Pancreas (tissue), 10 donors: Measurements from ENCODE around the gene CPAMD8. TPM values are rescaled to one million over a fixed set of nuclear protein-coding genes. Genes with fewer than 3 reads are reported as not detected.
A peak's percentile ranks its signal among the peaks of the same experiment; 100 is the strongest.

Source experiments
- ATAC-seq, 4 donors: fragments of 200-7000 bp; cut with Tn5 transposase; one replicate each; pipeline versions ENCODE4 v1.8.0 to v1.9.1; 2020; ENCODE audit warnings: mild to moderate bottlenecking in 4 of 4, moderate library complexity in 4 of 4
- DNase-seq, 6 donors: peaks; one replicate each; pipeline ENCODE4 v3.0.0-alpha.2; 2020
- FAIRE-seq: peaks from 2 replicates; lab custom pipeline; 2012; peaks lifted over from hg19 to GRCh38; lab: Jason Lieb, UNC
- H3K27ac ChIP-seq, 4 donors: fragments of 200-600 bp; sonication (generic); 1 replicate in 3 of 4; 2 replicates in 1 of 4; pipeline versions ENCODE4 v1.5.0 to v1.8.0; 2020
- H3K27me3 ChIP-seq, 4 donors: fragments of 200-600 bp; one replicate each; pipeline ENCODE4 v1.8.0; 2021
- H3K36me3 ChIP-seq, 3 donors: fragments of 200-600 bp; sonication (generic) in 1 of 3; one replicate each; pipeline versions ENCODE4 v1.5.0 to v1.8.0; 2020 to 2021
- H3K4me1 ChIP-seq, 3 donors: fragments of 200-600 bp; one replicate each; pipeline ENCODE4 v1.8.0; 2021
- H3K4me3 ChIP-seq, 4 donors: fragments of 200-600 bp; sonication (generic) in 2 of 4; one replicate each; pipeline versions ENCODE4 v1.5.0 to v1.8.0; 2020 to 2021
- H3K9me3 ChIP-seq, 4 donors: fragments of 200-600 bp; one replicate each; pipeline ENCODE4 v1.8.0; 2021
- WGBS, 2 donors: extraction: QIAGEN DNeasy Blood & Tissue Kit; methylation state at CpG; one replicate each; pipeline ENCODE4 v1.1.7; 2013; 5-methylcytosine and 5-hydroxymethylcytosine counted together
- intact Hi-C, 3 donors: fragments of 100-400 bp; cut with DNase I; formaldehyde crosslinking; loops; one replicate each; pipeline versions ENCODE4 v1.11.1 to v1.14.2; 2022
- polyA plus RNA-seq, 2 donors: library from polyadenylated mRNA; stranded (reverse); fragments of 200-250 nt; gene quantifications; one replicate each; pipeline ENCODE4 v1.2.3, GENCODE V29; 2013
- total RNA-seq, 6 donors: library from RNA; stranded (reverse); fragmentation: NEBNext Ultra II Directional in 4 of 6; extraction: Animal tissue kit (Norgen Biotek cat#: 25700) in 4 of 6; gene quantifications; one replicate each; pipeline versions ENCODE4 v1.2.1 to v1.2.4, GENCODE V29; 2021 to 2023
- TF ChIP-seq, protein P1 (sequence below), 4 donors: fragments of 200-600 bp; sonication (generic) in 3 of 4; IDR thresholded peaks; one replicate each; pipeline versions ENCODE4 v1.5.0 to v1.8.0; 2021; ENCODE audit warnings: antibody characterized with exemption in 4 of 4
- donor health status: healthy with polysubstance abuse.
- donor health status: DM: no; HTN: no; CAD: no; lungs with moderate emphysema.
- donor health status: DM: no; HTN: no; CAD: no.
- donor health status: control.
- donor health status: control.
- donor health status: Bipolar disorder and iron deficiency.
- donor health status: DM: yes; HTN: yes; CAD: no.
- donor health status: DM: no; HTN: no; CAD: no.
- donor health status: DM: no; HTN: no; CAD: no.
- donor health status: DM: yes; HTN: yes; CAD: no.

Gene CPAMD8
- total and polyA plus RNA-seq, 8 donors: 0.60 to 5.2 (median 1.2) TPM

DNA sequence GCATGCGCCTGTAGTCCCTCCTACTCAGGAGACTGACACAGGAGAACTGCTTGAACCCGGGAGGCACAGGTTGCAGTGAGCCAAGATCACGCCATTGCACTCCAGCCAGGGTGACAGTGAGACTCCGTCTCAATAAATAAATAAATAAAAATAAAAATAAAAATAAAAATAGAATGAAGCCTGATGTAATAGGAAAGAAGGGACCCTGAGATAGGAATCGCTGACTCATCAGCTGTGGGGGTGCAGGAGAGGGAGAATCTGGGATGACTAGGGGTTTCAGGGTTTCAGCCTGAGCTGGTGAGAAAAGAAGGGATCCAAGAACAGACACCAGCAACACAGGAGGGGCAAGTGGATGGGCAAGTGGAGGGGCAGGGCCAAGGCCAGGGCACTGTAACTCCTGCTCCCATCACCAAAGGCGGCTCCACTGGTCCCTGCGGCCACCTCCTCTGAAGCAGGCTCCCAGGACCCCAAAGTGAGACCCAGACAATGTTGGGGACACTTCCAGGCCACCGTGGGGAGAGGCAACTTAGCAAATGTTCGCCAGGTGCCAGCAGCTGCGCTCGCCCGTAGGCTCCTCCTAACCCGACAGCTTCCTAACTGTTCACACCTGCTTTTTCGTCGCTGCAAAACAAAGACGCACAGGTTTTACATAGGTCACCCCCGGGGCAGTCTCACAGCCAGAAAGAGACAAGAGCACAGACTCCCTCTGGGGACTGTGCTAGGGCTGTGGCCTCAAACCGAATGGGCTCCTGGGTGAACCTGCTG is 47.4 kb upstream of the CPAMD8 start:
- Histone ChIP-seq H3K27ac (peak overlapping the region in 2 of 4 donors; percentile 69 to 72), H3K36me3 (no peaks in the 10 kb centered on the region), H3K27me3 (no peaks in the 10 kb centered on the region), H3K4me1 (peaks cover 0 to 17% (median 0%) of the 10 kb centered on the region in 3 donors), H3K9me3 (no peaks in the 10 kb centered on the region), H3K4me3 (peak overlapping the region; percentile 51 to 95 (median 81))
- 37 to 40% methylated on average over 18 of the region's 18 CpGs for WGBS, 2 donors
- FAIRE-seq (no peak), DNase-seq (peak in 1 of 6 donors; percentile 24), ATAC-seq (no peak)
- intact Hi-C loops: no loop called here
- TF ChIP-seq, protein P1, sequence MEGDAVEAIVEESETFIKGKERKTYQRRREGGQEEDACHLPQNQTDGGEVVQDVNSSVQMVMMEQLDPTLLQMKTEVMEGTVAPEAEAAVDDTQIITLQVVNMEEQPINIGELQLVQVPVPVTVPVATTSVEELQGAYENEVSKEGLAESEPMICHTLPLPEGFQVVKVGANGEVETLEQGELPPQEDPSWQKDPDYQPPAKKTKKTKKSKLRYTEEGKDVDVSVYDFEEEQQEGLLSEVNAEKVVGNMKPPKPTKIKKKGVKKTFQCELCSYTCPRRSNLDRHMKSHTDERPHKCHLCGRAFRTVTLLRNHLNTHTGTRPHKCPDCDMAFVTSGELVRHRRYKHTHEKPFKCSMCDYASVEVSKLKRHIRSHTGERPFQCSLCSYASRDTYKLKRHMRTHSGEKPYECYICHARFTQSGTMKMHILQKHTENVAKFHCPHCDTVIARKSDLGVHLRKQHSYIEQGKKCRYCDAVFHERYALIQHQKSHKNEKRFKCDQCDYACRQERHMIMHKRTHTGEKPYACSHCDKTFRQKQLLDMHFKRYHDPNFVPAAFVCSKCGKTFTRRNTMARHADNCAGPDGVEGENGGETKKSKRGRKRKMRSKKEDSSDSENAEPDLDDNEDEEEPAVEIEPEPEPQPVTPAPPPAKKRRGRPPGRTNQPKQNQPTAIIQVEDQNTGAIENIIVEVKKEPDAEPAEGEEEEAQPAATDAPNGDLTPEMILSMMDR (IDR thresholded peaks at IDR 0.05): no peak

DNA sequence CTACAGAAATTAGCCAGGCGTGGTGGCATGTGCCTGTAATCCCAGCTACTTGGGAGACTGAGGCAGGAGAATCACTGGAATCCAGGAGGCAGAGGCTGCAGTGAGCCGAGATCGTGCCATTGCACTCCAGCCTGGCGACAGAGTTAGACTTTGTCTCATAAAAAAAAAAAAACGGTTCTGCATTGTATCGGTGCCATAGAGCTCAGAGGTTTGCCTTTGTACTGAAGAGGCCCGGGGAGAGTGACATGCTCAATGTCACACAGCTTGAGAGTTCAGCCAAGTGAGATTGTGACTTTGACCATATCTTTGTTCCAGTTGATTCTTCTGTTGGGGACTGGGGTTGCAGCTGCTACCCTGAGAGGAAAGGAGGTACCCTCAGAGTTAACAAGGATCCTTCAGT is 44.3 kb upstream of the CPAMD8 start:
- H3K27ac ChIP-seq: no peak overlapping the region
- no peaks in the 10 kb centered on the region for H3K9me3 ChIP-seq
- DNase-seq (no peak), ATAC-seq (no peak), FAIRE-seq (no peak)
- intact Hi-C loops: no loop called here
- WGBS, 2 donors: 85 to 87% methylated on average over 7 of the region's 7 CpGs
- peaks cover 0 to 8% (median 4%) of the 10 kb centered on the region in 3 donors for H3K4me1 ChIP-seq
- H3K4me3 ChIP-seq: no peak overlapping the region
- TF ChIP-seq, protein P1 (IDR thresholded peaks at IDR 0.05): no peak
- no peaks in the 10 kb centered on the region for H3K27me3 ChIP-seq
- no peaks in the 10 kb centered on the region for H3K36me3 ChIP-seq

DNA sequence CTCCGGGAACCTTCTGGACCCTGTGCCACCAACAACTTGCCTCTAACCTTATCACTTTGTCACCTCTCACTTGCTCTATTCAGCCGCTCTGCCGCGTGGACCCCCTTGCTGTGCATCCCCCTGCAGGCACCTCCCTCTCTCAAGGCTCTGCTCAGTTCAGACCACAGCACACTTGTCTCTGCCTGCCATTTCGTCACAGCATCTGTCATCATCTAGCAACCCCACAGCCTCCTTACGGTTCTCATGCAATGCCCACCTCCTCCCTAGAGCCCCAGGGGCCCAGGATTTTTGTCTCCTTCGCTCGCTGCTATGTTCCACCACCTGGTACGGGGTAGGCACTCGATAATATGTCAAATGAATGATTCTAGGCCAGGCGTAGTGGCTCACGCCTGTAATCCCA is 43.8 kb upstream of the CPAMD8 start:
- H3K27ac ChIP-seq: no peak overlapping the region
- WGBS, 2 donors: 89 to 92% methylated on average over 12 of the region's 12 CpGs
- ATAC-seq: no peak
- H3K27me3 ChIP-seq: no peaks in the 10 kb centered on the region
- DNase-seq: no peak
- FAIRE-seq: no peak
- no peaks in the 10 kb centered on the region for H3K36me3 ChIP-seq
- intact Hi-C loops: no loop called here
- peaks cover 0 to 8% (median 4%) of the 10 kb centered on the region in 3 donors for H3K4me1 ChIP-seq
- H3K9me3 ChIP-seq: no peaks in the 10 kb centered on the region
- H3K4me3 ChIP-seq: no peak overlapping the region
- TF ChIP-seq, protein P1 (IDR thresholded peaks at IDR 0.05): no peak

DNA sequence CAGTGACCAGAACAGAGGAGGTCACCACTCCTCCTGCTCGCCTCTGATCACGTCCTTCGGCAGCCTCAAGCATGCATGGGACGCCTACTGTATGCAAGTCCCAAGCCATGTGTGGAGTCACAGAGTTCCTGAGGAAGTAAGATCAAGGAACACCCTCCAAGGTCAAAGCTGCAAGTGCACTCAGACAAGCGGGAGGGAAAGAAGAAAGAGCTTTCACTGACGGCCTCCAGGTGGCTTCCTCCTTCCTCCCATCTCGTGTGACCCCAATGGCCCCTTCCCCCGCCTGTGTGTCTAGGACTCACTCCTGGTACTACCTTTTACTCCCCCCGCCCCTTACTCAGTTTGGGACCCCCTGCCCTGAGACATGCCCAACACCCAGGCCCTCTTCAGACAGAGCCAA is 42.6 kb upstream of the CPAMD8 start:
- Histone ChIP-seq H3K9me3 (no peaks in the 10 kb centered on the region), H3K4me1 (peaks cover 0 to 4% (median 4%) of the 10 kb centered on the region in 3 donors), H3K4me3 (no peak overlapping the region), H3K27me3 (no peaks in the 10 kb centered on the region), H3K27ac (no peak overlapping the region), H3K36me3 (no peaks in the 10 kb centered on the region)
- FAIRE-seq (no peak), DNase-seq (no peak), ATAC-seq (no peak)
- 76 to 83% methylated on average over 9 of the region's 9 CpGs for WGBS, 2 donors
- intact Hi-C loops: loop anchor here in 2 of 3 donors (10.0 kb wide), 1 partner anchor 216 kb away; the partner anchor contains the start of gene ANKLE1 (in 2 of the 2)
- TF ChIP-seq, protein P1 (IDR thresholded peaks at IDR 0.05): no peak

GRCh38 chr19:17063428-17063827 is 36.8 kb upstream of the CPAMD8 start:
- no peak for FAIRE-seq
- WGBS, 2 donors: 78 to 88% methylated on average over 2 of the region's 2 CpGs

More at GRCh38 chr19:17063428-17063827, 36.8 kb upstream of the CPAMD8 start:
- Histone ChIP-seq H3K27ac (no peak overlapping the region), H3K4me1 (peaks cover 0 to 4% (median 0%) of the 10 kb centered on the region in 3 donors), H3K4me3 (no peak overlapping the region), H3K36me3 (peaks cover 0 to 5% (median 2%) of the 10 kb centered on the region in 3 donors), H3K9me3 (no peaks in the 10 kb centered on the region), H3K27me3 (no peaks in the 10 kb centered on the region)
- ATAC-seq (no peak), DNase-seq (no peak)
- intact Hi-C loops: loop anchor here in 2 of 3 donors (10.0 kb wide), 1 partner anchor 221 kb away; the partner anchor contains the start of gene ANKLE1 (in 2 of the 2)
- TF ChIP-seq, protein P1 (IDR thresholded peaks at IDR 0.05): no peak
